Activated CD4-positive, alpha-beta T cell treated with anti-CD3 and anti-CD28 coated beads for 24 hours (primary cell): ENCODE results near the gene ADAMTS12.

ENCODE experiments used
- DNase-seq, 2 donors: peaks; one replicate each; pipeline ENCODE4 v3.0.0-alpha.2; 2020; ENCODE audit warnings: low read depth in 2 of 2

The ADAMTS12 gene

DNA sequence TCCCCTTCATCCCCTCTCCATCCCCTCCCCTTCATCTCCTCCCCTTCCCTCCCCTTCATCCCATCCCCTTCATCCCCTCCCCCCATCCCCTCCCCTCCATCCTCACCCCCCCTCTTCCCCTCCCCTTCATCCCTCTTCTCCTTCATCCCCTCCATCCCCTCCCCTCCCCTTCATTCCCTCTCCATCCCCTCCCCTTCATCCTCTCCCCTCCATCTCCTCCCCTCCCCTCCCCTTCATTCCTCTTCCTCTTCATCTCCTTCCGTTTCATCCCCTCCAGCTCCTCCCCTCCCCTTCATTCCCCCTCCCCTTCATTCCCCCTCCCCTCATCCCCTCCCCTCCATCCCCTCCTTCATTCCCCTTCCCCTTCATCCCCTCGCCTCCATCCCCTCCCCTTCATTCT lies 410.9 kb downstream of the ADAMTS12 start:
- no peak for DNase-seq

DNA sequence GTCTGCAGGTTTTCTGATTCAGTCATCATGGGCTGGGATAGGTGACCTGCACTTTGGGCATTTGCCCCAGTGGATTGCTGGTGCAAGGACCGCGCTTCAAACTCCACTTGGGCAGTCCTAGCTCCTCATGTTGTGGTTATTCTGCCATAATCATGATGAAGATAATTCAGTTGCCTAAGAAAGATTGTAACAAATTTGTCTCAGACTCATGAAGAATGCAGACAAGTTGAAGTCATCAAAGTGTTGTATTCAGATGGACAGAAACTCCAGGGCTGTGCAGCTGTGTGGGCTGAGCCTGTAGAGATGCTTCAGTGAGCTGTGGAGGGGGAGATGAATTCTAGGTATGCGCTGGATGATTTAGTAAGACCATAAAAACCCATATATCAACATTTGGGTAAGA lies 412.5 kb downstream of the ADAMTS12 start:
- no peak for DNase-seq

DNA sequence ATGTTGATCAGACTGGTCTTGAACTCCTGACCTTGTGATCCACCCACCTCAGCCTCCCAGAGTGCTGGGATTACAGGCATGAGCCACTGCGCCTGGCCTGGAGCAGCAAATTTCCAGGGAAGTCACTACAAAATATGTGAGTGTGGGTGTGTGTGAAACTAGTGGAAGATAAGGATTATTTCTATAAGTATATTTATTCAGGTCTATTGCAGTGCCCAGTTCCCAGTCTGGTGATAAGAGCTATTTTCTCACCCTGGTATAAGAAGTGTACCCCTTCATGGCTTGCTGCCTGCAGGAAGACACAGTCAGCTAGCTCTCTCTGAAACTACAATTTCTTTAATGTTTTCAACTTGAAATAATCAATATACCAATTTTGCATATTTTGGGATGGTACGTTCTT lies 414.0 kb downstream of the ADAMTS12 start:
- no peak for DNase-seq

DNA sequence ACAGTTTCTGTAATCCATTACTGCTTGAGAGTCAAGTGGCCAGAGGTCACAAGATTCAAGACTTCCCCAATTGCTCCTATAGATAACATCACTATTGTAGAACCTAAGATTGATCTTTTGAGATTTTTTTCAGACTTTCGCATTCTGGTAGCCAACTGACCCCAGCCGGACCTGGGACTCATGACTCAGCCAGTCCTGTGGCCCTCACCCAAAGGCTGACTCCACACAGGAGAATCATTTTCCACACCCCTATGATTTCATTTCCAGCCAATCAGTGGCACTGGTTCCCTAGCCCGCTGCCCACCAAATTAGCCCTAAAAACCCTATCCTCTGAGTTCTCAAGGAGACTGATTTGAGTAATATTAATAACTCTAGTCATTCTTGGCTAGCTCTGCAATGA lies 414.8 kb downstream of the ADAMTS12 start:
- no peak for DNase-seq

DNA sequence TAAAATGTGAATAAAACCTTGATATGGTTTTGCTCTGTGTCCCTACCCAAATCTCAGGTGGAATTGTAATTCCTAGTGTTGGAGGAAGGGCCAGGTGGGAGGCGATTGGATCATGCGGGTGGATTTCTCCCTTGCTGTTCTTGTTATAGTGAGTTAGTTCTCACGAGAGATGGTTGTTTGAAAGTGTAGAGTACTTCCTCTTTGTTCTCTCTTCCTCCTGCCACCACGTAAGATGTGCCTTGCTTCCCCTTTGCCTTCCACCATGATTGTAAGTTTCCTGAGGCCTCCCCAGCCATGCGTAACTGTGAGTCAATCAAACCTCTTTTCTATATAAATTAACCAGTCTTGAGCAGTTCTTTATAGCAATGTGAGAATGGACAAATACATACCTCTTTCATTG lies 416.1 kb downstream of the ADAMTS12 start:
- no peak for DNase-seq

DNA sequence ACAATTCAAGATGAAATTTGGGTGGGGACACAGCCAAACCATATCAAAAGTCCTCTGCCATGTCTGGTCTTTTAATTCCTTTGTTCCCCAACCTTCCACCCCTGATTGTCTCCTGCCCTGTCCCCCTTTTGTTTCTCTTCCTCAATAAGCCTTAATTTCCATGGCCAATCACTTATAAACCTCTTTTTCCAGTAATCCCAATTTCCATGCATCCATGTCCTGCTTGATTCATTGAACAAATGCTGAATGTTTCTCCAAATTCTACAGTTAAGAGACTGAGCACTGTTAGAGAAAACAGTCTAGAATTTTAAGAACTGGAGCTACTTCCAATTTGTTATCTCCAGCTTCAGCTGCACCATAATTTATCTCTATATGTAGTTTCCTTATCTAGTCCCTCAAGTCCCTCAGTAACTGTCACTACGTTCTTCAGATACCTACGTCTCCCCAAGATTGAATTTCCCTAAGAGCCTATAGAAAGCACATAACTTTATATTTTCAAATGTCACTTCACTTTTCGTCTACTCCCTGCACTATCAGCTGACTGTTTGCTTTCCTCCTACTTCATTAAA lies 416.8 kb downstream of the ADAMTS12 start:
- no peak for DNase-seq

DNA sequence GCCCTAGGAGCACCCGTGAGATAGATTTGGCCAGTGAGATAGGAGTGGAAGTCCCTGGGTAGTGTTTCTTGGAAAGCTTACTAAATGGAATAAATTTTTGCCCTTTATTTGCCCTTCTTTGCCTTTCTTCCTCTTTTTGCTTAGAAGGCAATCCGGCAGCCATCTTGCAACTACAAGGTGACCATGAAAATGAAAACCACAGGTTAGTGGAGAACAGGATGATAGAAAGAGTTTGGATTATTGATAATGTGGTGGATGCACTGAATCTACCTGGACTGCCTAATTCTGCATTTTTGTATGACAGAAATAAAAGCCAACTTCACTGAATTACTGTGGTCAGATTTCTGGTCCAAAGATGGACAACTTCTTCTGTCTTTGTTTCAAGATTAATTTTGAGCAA lies 417.8 kb downstream of the ADAMTS12 start:
- no peak for DNase-seq
